ENCODE results near the gene SLITRK3.

Gene SLITRK3

DNA sequence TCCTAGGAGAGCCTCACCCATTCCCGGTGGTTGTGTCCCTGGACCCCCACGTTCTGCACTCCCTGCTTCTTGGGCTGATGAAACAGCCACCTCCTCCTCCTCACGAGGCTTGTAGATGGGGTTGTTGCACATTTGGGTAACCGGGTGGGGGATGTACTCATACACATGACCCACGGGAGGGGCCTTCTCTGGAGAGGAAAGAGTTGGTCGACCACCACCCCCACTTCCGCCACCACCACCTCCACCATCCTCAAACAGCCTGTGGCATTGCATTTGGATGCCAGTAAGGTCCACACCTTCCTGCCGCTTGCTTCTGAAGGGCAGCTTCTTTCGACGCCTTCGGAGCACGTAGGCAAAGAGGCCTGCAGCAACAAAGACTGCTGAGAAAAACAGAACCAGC, 7.7 kb downstream of the SLITRK3 start:
- no peak for TF ChIP-seq CTCF (conservative IDR thresholded peaks at IDR 0.05; ENCODE audit: low read length)
- no peak for TF ChIP-seq EZH2phosphoT487 (IDR thresholded peaks at IDR 0.05; ENCODE audit: borderline replicate concordance)
- Histone ChIP-seq H3K79me2 (ENCODE audit: insufficient read depth, low read length) (no peaks in the 10 kb centered on the region), H3F3A (ENCODE audit: low read depth) (no peaks in the 10 kb centered on the region), H3K4me3 (ENCODE audit: low read length, poor library complexity, severe bottlenecking) (no peak overlapping the region), H4K20me1 (ENCODE audit: insufficient read depth, low read length, poor library complexity, severe bottlenecking) (no peaks in the 10 kb centered on the region), H3K9me3 (ENCODE audit: insufficient read depth, low read depth, low read length) (no peaks in the 10 kb centered on the region), H3K9ac (ENCODE audit: low read depth, low read length, poor library complexity, severe bottlenecking) (no peak overlapping the region), H2AFZ (ENCODE audit: low read length) (no peak overlapping the region), H3K9me2 (replicated peaks; ENCODE audit: low read depth, low read length) (no peaks in the 10 kb centered on the region), H3K4me1 (ENCODE audit: insufficient read depth, low read length, poor library complexity, severe bottlenecking) (no peaks in the 10 kb centered on the region), H3K4me2 (ENCODE audit: low read depth, low read length, poor library complexity, severe bottlenecking) (no peak overlapping the region), H3K27me3 (ENCODE audit: insufficient read depth, low read length, poor library complexity, severe bottlenecking) (no peaks in the 10 kb centered on the region), H3K36me3 (ENCODE audit: insufficient read depth, low read length) (no peaks in the 10 kb centered on the region)

DNA sequence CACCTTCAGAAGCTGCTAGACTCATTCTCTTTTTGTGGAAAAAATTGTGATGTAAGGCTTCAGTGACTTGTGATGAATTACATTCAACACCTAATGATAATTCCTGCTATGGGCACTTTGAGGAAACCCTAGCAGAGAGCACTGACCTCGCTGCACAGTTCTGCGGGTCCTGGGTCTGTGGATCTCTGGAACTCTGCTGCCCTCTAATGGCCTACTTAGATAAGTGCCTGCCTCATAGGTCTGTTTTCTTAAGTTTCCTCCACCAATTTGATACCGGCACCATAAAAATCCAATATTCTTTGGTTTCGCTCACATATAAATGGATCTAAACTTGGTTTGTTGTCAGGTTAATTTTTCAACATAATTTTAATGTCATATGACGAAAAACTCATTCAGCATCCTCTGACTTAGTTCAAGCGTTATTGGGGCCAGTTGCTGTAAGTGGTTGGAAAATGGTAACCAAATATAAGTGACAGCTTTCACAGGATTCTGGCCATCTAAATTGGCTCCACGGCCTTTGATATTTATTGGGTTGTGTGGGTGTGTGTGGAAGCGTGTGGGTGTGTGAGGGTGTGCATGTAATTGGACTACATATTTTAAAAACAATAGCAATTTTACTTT, 10.4 kb downstream of the SLITRK3 start:
- no peak for TF ChIP-seq EZH2phosphoT487 (IDR thresholded peaks at IDR 0.05; ENCODE audit: borderline replicate concordance)
- TF ChIP-seq CTCF (conservative IDR thresholded peaks at IDR 0.05; ENCODE audit: low read length), result peak; percentile 95
- Histone ChIP-seq H3K9me2 (replicated peaks; ENCODE audit: low read depth, low read length) (no peaks in the 10 kb centered on the region), H3K9me3 (ENCODE audit: insufficient read depth, low read depth, low read length) (no peaks in the 10 kb centered on the region), H3K36me3 (ENCODE audit: insufficient read depth, low read length) (no peaks in the 10 kb centered on the region), H3K4me3 (ENCODE audit: low read length, poor library complexity, severe bottlenecking) (no peak overlapping the region), H2AFZ (ENCODE audit: low read length) (no peak overlapping the region), H3K79me2 (ENCODE audit: insufficient read depth, low read length) (no peaks in the 10 kb centered on the region), H3K4me1 (ENCODE audit: insufficient read depth, low read length, poor library complexity, severe bottlenecking) (no peaks in the 10 kb centered on the region), H3K9ac (ENCODE audit: low read depth, low read length, poor library complexity, severe bottlenecking) (no peak overlapping the region), H3F3A (ENCODE audit: low read depth) (no peaks in the 10 kb centered on the region), H3K27me3 (ENCODE audit: insufficient read depth, low read length, poor library complexity, severe bottlenecking) (no peaks in the 10 kb centered on the region), H4K20me1 (ENCODE audit: insufficient read depth, low read length, poor library complexity, severe bottlenecking) (no peaks in the 10 kb centered on the region), H3K4me2 (ENCODE audit: low read depth, low read length, poor library complexity, severe bottlenecking) (no peak overlapping the region)

DNA sequence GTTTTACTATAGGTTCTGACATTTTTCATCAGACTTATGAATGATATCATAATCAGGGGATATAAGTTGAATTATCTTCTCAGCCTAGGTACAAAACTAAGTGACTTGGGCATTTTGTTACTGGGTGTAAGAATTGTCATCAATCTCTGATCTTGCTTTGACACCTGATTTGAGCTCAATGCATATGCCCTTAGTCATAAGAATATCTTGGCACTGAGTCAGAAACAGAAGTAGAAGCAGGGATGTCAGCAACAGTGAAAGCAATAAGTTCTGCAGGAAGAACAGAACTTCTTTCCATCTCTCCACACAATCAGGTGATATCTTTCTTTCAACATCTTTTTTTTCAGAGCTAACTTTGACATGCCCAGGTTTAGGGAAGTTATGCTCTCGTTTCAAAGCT, 14.6 kb downstream of the SLITRK3 start:
- Histone ChIP-seq H3K9ac (ENCODE audit: low read depth, low read length, poor library complexity, severe bottlenecking) (no peak overlapping the region), H3K36me3 (ENCODE audit: insufficient read depth, low read length) (no peaks in the 10 kb centered on the region), H3K9me3 (ENCODE audit: insufficient read depth, low read depth, low read length) (no peaks in the 10 kb centered on the region), H3K79me2 (ENCODE audit: insufficient read depth, low read length) (no peaks in the 10 kb centered on the region), H4K20me1 (ENCODE audit: insufficient read depth, low read length, poor library complexity, severe bottlenecking) (no peaks in the 10 kb centered on the region), H3K4me1 (ENCODE audit: insufficient read depth, low read length, poor library complexity, severe bottlenecking) (no peaks in the 10 kb centered on the region), H3K4me3 (ENCODE audit: low read length, poor library complexity, severe bottlenecking) (no peak overlapping the region), H3F3A (ENCODE audit: low read depth) (no peaks in the 10 kb centered on the region), H2AFZ (ENCODE audit: low read length) (0 out of 2 replicates have a peak overlapping the region, but pooled peaks have one; percentile 32), H3K9me2 (replicated peaks; ENCODE audit: low read depth, low read length) (no peaks in the 10 kb centered on the region), H3K27me3 (ENCODE audit: insufficient read depth, low read length, poor library complexity, severe bottlenecking) (no peaks in the 10 kb centered on the region), H3K4me2 (ENCODE audit: low read depth, low read length, poor library complexity, severe bottlenecking) (no peak overlapping the region)
- TF ChIP-seq EZH2phosphoT487 (IDR thresholded peaks at IDR 0.05; ENCODE audit: borderline replicate concordance) (no peak), CTCF (conservative IDR thresholded peaks at IDR 0.05; ENCODE audit: low read length) (no peak)
